OCI-LY1 (cell line): ENCODE results near the gene PCDHGC3.

Experiments
- H2AFZ ChIP-seq: fragments of 200-600 bp; sonication (generic), shearing (Covaris generic); 2 replicates; pipeline ENCODE4 v1.6.0; 2014; ENCODE audit warnings: antibody characterized with exemption, mild to moderate bottlenecking, low read length
- H3F3A ChIP-seq: fragments of 200-600 bp; sonication (generic), shearing (Covaris generic); 2 replicates; pipeline ENCODE4 v1.6.0; 2014; ENCODE audit warnings: mild to moderate bottlenecking, antibody characterized with exemption, low read length, moderate library complexity; ENCODE audit not compliant: insufficient read depth
- H3K27ac ChIP-seq: fragments of 200-600 bp; sonication (generic); 2 replicates; pipeline ENCODE4 v1.5.1; 2014; ENCODE audit warnings: low read length, mixed run types, mild to moderate bottlenecking, low read depth; ENCODE audit not compliant: poor library complexity, severe bottlenecking
- H3K27me3 ChIP-seq: fragments of 200-600 bp; sonication (generic); 2 replicates; pipeline ENCODE4 v1.6.0; 2014; ENCODE audit warnings: antibody characterized with exemption, mild to moderate bottlenecking, low read length, moderate library complexity; ENCODE audit not compliant: insufficient read depth
- H3K36me3 ChIP-seq: fragments of 200-600 bp; sonication (generic); 2 replicates; pipeline ENCODE4 v1.6.1; 2014; ENCODE audit warnings: mild to moderate bottlenecking, antibody characterized with exemption, low read length, moderate library complexity, mixed read lengths; ENCODE audit not compliant: insufficient read depth
- H3K4me1 ChIP-seq: fragments of 200-600 bp; sonication (generic); 2 replicates; pipeline ENCODE4 v1.5.1; 2014; ENCODE audit warnings: mild to moderate bottlenecking, low read length, moderate library complexity; ENCODE audit not compliant: insufficient read depth, severe bottlenecking
- H3K4me2 ChIP-seq: fragments of 200-600 bp; sonication (generic), shearing (Covaris generic); 2 replicates; pipeline ENCODE4 v1.6.1; 2014; ENCODE audit warnings: low read length
- H3K4me3 ChIP-seq: fragments of 200-600 bp; sonication (generic); 2 replicates; pipeline ENCODE4 v1.5.1; 2014; ENCODE audit warnings: low read length, low read depth, mild to moderate bottlenecking, mixed read lengths; ENCODE audit not compliant: poor library complexity, severe bottlenecking
- H3K79me2 ChIP-seq: fragments of 200-600 bp; shearing (Covaris generic); 2 replicates; pipeline ENCODE4 v1.6.1; 2016; ENCODE audit warnings: mixed run types, low read length, mixed read lengths; ENCODE audit not compliant: insufficient read depth
- H3K9ac ChIP-seq: fragments of 200-600 bp; sonication (generic), shearing (Covaris generic); 2 replicates; pipeline ENCODE4 v1.6.1; 2014; ENCODE audit warnings: mild to moderate bottlenecking, low read length, mixed read lengths
- H3K9me2 ChIP-seq: fragments of 200-600 bp; sonication (generic), shearing (Covaris generic); 2 replicates; pipeline ENCODE4 v1.6.1; 2014; ENCODE audit warnings: low read depth, mild to moderate bottlenecking, low read length, mixed read lengths
- H3K9me3 ChIP-seq: fragments of 200-600 bp; shearing (Covaris generic); 2 replicates; pipeline ENCODE4 v1.6.1; 2014; ENCODE audit warnings: low read length, mixed read lengths
- H4K20me1 ChIP-seq: fragments of 200-600 bp; sonication (generic), shearing (Covaris generic); 2 replicates; pipeline ENCODE4 v1.6.0; 2016; ENCODE audit warnings: mild to moderate bottlenecking, low read length; ENCODE audit not compliant: insufficient read depth
- CTCF ChIP-seq: fragments of 200-600 bp; sonication (generic), shearing (Covaris generic); IDR thresholded peaks from 2 replicates; pipeline ENCODE4 v1.5.1; 2017; ENCODE audit warnings: mild to moderate bottlenecking, antibody characterized with exemption, low read length, moderate library complexity, mixed read lengths
- EZH2 ChIP-seq: fragments of 200-600 bp; sonication (generic), shearing (Covaris generic); IDR thresholded peaks from 2 replicates; pipeline ENCODE4 v1.8.0; 2017; ENCODE audit warnings: borderline replicate concordance, mixed run types, mild to moderate bottlenecking, antibody characterized with exemption, low read length, moderate library complexity, mixed read lengths

Gene PCDHGC3

DNA sequence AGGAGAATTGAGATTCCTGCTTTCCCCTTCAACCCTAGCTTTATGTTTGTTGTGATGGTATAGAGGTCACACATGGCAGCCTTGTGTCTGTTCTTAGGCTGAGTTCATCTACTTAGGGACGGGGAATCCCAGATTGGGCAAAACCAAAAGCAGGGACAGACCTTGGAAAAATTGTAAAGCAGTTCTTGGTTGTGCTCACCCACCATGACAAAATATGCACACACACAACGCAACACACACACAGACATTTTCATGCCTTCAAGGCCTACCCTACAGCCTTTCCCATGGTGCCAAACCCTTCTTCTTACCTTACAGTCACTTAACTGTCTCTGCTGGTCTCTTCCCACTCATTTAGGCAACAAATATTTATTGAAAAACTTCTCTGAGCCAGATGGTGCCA lies 27.9 kb downstream of the PCDHGC3 start:
- Histone ChIP-seq H2AFZ (no peak overlapping the region), H3K27me3 (no peaks in the 10 kb centered on the region), H3K4me2 (no peak overlapping the region), H3K9me3 (no peaks in the 10 kb centered on the region), H4K20me1 (no peaks in the 10 kb centered on the region), H3K9me2 (no peaks in the 10 kb centered on the region), H3K4me1 (peaks cover 36% of the 10 kb centered on the region), H3F3A (no peaks in the 10 kb centered on the region), H3K4me3 (no peak overlapping the region), H3K79me2 (no peaks in the 10 kb centered on the region), H3K27ac (no peak overlapping the region), H3K36me3 (no peaks in the 10 kb centered on the region), H3K9ac (no peak overlapping the region; the same call in 1 of the 2 replicates)
- no peak for TF ChIP-seq CTCF
- no peak for TF ChIP-seq EZH2

GRCh38 chr5:141504216-141504615 lies 28.4 kb downstream of the PCDHGC3 start:
- H3K4me2 ChIP-seq: no peak overlapping the region
- H3K4me1 ChIP-seq: peaks cover 41% of the 10 kb centered on the region
- H3K27me3 ChIP-seq: no peaks in the 10 kb centered on the region
- no peaks in the 10 kb centered on the region for H3K79me2 ChIP-seq
- H4K20me1 ChIP-seq: no peaks in the 10 kb centered on the region
- H3K36me3 ChIP-seq: no peaks in the 10 kb centered on the region
- no peak overlapping the region for H3K27ac ChIP-seq
- no peaks in the 10 kb centered on the region for H3K9me3 ChIP-seq
- no peak overlapping the region for H3K4me3 ChIP-seq
- H3K9me2 ChIP-seq: no peaks in the 10 kb centered on the region
- TF ChIP-seq CTCF: no peak
- no peak for TF ChIP-seq EZH2
- no peak overlapping the region; the same call in 1 of the 2 replicates for H3K9ac ChIP-seq
- no peak overlapping the region for H2AFZ ChIP-seq
- no peaks in the 10 kb centered on the region for H3F3A ChIP-seq

DNA sequence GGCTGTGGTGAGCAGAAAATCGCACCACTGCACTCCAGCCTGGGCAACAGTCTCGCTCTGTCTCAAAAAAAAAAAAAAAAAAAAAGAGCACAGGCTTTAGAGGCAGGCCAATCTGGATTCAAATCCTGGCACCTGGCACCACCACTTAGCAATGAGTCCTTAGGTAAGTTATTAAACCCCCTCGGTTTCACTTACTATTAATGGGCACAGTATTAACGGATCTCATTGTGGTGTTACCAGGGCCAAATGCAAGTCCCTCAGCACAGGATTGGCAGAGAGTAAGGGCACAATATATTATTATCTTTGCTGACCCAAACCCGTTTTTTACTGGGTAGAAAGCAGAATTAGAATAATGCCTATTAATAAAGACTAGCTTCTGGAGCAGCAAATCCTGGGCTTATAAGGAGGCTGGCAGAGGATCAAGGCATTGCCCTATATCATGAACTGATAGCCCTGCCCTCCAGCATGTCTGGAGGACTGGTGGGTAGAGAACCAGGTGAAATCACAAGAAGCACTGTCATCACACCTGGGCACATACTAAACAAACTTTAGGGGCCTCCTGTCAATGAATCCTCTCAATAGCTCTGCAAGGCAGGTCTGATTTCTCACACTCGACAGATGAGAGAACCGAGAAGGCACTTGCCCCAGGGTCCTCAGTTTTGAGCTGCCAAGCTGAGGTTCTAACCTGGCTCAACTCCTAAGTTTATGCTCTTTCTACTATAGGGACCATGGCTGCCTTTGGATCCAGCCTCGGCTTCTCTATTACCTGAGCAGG lies 30.8 kb downstream of the PCDHGC3 start:
- peak overlapping the region; percentile 90 for H3K27ac ChIP-seq
- peak overlapping the region; percentile 20; the same call in 1 of the 2 replicates for H3K4me2 ChIP-seq
- no peak overlapping the region for H3K4me3 ChIP-seq

More for the DNA sequence above, 30.8 kb downstream of the PCDHGC3 start:
- no peaks in the 10 kb centered on the region for H3K9me3 ChIP-seq
- H3K27me3 ChIP-seq: no peaks in the 10 kb centered on the region
- H3F3A ChIP-seq: no peaks in the 10 kb centered on the region
- no peaks in the 10 kb centered on the region for H3K9me2 ChIP-seq
- H2AFZ ChIP-seq: no peak overlapping the region
- H4K20me1 ChIP-seq: no peaks in the 10 kb centered on the region
- H3K79me2 ChIP-seq: no peaks in the 10 kb centered on the region
- no peaks in the 10 kb centered on the region for H3K36me3 ChIP-seq
- TF ChIP-seq EZH2: no peak
- no peak for TF ChIP-seq CTCF
- H3K4me1 ChIP-seq: peaks cover 65% of the 10 kb centered on the region
- H3K9ac ChIP-seq: peak overlapping the region; percentile 48; the same call in 1 of the 2 replicates
